ENCODE data around the gene TAS2R60. TPM values are rescaled to one million over a fixed set of nuclear protein-coding genes. Genes with fewer than 3 reads are reported as not detected.

The TAS2R60 gene
- total and polyA plus RNA-seq, 9 of the 15 experiments (the other 6 are each of a cell fraction or from before 2014, with no cell fraction given), result 0.08 TPM; not detected in 8

DNA sequence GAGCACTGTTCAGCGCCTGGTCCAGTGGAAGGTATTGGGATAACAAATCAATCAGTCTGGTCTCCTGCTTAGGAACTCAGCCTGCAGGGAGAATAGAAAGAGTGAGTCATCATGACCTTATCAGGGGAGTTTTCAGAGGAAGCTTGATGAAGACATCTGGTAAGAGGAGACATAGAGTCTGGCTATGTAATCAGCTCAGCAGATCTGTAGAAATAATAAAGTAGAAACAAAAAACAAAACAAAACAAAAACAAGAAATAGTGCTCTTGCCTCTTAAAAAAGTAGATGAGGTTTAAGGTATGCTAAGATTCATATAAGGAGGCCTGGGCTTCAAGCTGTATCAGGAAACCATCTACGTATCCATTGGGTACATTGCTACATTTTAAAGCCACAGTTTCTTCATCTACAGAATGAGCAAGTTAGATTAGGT lies 48.8 kb downstream of the TAS2R60 start (continued):
- TF ChIP-seq TAF1 (IDR thresholded peaks at IDR 0.05; ENCODE audit: control insufficient read depth, extremely low read depth, insufficient read depth, low read length, severe bottlenecking), result no peak
- TF ChIP-seq ZNF75A (CRISPR knock-in tag; IDR thresholded peaks at IDR 0.05), result no peak
- no peak for TF ChIP-seq ZNF316 (IDR thresholded peaks at IDR 0.05)
- TF ChIP-seq PPARD (CRISPR knock-in tag; IDR thresholded peaks at IDR 0.05), result no peak
- no peak for TF ChIP-seq ZNF3 (CRISPR knock-in tag; IDR thresholded peaks at IDR 0.05)
- no peak for TF ChIP-seq SRSF9 (IDR thresholded peaks at IDR 0.05; ENCODE audit: borderline replicate concordance, low read depth, low read length)
- TF ChIP-seq EHMT2 (IDR thresholded peaks at IDR 0.05), result peak; percentile 41; the same call in 1 of the 2 replicates
- peak; percentile 96 for TF ChIP-seq SMARCA4 (IDR thresholded peaks at IDR 0.05)
- TF ChIP-seq POLR2G (IDR thresholded peaks at IDR 0.05; ENCODE audit: low read depth, low read length), result no peak
- TF ChIP-seq CCNT2 (IDR thresholded peaks at IDR 0.05; ENCODE audit: borderline replicate concordance, extremely low read depth, insufficient read length, low read depth, low read length), result peak; percentile 21
- no peak for TF ChIP-seq ZNF431 (CRISPR knock-in tag; IDR thresholded peaks at IDR 0.05)
- TF ChIP-seq TOE1 (IDR thresholded peaks at IDR 0.05; ENCODE audit: borderline replicate concordance), result no peak
- no peak for TF ChIP-seq TOE1 (CRISPR knock-in tag; IDR thresholded peaks at IDR 0.05; ENCODE audit: borderline replicate concordance, low read depth)
- TF ChIP-seq SNRNP70 (optimal IDR thresholded peaks at IDR 0.05; ENCODE audit: low read depth, low read length), result no peak
- TF ChIP-seq TEAD2 (tag; IDR thresholded peaks at IDR 0.05), result no peak
- TF ChIP-seq ZNF184 (CRISPR knock-in tag; IDR thresholded peaks at IDR 0.05), result no peak
- no peak for TF ChIP-seq HNRNPUL1 (IDR thresholded peaks at IDR 0.05; ENCODE audit: low read length)
- TF ChIP-seq CREBBP (IDR thresholded peaks at IDR 0.05; ENCODE audit: low read depth, low read length), result no peak
- no peak for TF ChIP-seq FOXA3 (CRISPR knock-in tag; conservative IDR thresholded peaks at IDR 0.05 in 1 of 2, IDR thresholded peaks at IDR 0.05 in 1 of 2)
- peak; percentile 81; the same call in 1 of the 2 replicates for TF ChIP-seq SOX6 (IDR thresholded peaks at IDR 0.05)
- no peak for TF ChIP-seq ZFP30 (CRISPR knock-in tag; IDR thresholded peaks at IDR 0.05; ENCODE audit: borderline replicate concordance)
- no peak for TF ChIP-seq SMAD2 (IDR thresholded peaks at IDR 0.05; ENCODE audit: low read depth, low read length)
- TF ChIP-seq JUNB (CRISPR knock-in tag; conservative IDR thresholded peaks at IDR 0.05), result peak; percentile 83
- no peak for TF ChIP-seq CBX3 (IDR thresholded peaks at IDR 0.05; ENCODE audit: borderline replicate concordance in 1 of 2, low read length in 2 of 2)
- TF ChIP-seq POLR2H (tag; IDR thresholded peaks at IDR 0.05; ENCODE audit: low read depth), result no peak
- no peak for TF ChIP-seq CHCHD3 (CRISPR knock-in tag; IDR thresholded peaks at IDR 0.05)
- TF ChIP-seq, protein P1, sequence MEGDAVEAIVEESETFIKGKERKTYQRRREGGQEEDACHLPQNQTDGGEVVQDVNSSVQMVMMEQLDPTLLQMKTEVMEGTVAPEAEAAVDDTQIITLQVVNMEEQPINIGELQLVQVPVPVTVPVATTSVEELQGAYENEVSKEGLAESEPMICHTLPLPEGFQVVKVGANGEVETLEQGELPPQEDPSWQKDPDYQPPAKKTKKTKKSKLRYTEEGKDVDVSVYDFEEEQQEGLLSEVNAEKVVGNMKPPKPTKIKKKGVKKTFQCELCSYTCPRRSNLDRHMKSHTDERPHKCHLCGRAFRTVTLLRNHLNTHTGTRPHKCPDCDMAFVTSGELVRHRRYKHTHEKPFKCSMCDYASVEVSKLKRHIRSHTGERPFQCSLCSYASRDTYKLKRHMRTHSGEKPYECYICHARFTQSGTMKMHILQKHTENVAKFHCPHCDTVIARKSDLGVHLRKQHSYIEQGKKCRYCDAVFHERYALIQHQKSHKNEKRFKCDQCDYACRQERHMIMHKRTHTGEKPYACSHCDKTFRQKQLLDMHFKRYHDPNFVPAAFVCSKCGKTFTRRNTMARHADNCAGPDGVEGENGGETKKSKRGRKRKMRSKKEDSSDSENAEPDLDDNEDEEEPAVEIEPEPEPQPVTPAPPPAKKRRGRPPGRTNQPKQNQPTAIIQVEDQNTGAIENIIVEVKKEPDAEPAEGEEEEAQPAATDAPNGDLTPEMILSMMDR (IDR thresholded peaks at IDR 0.05 in 2 of 3, conservative IDR thresholded peaks at IDR 0.05 in 1 of 3; ENCODE audit: insufficient read depth in 2 of 3, low read depth in 1 of 3, low read length in 3 of 3), result no peak
- no peak for TF ChIP-seq THRAP3 (IDR thresholded peaks at IDR 0.05; ENCODE audit: borderline replicate concordance)
- TF ChIP-seq NONO (IDR thresholded peaks at IDR 0.05; ENCODE audit: low read depth in 2 of 2, low read length in 1 of 2), result no peak
